GM12878 (cell line): Measurements from ENCODE around the gene SLC6A1. TPM values are rescaled to one million over a fixed set of nuclear protein-coding genes. Genes with fewer than 3 reads are reported as not detected.

Source experiments
- ATAC-seq: fragments of 200-7000 bp; cut with Tn5 transposase; 3 replicates; pipeline ENCODE4 v1.9.1; 2020; ENCODE audit warnings: mild to moderate bottlenecking, moderate library complexity
- BruUV-seq: library from RNA; stranded (reverse); fragments of 400-500 nt; replicated peaks from 2 replicates; lab custom pipeline; 2021; lab: Mats Ljungman, UMichigan
- CTCF ChIA-PET: fragments of 300-600 bp; sonication (Branson Sonifier 250); formaldehyde crosslinking; extraction: SDS; loops from one replicate; lab custom pipeline; 2021; ENCODE audit warnings: inconsistent platforms; lab: Yijun Ruan, JAX
- POLR2A ChIA-PET: fragments of 350-600 bp; formaldehyde crosslinking; extraction: SDS; loops from one replicate; lab custom pipeline; 2021; ENCODE audit warnings: inconsistent platforms; lab: Charles Lee
- RAD21 ChIA-PET: fragments of 300-600 bp; sonication (Branson Sonifier 250); formaldehyde crosslinking; loops from one replicate; lab custom pipeline; 2023; ENCODE audit warnings: antibody characterized with exemption; ENCODE audit not compliant: unreplicated experiment; lab: Charles Lee
- SMC1A ChIA-PET: fragments of 300-600 bp; sonication (Branson Sonifier 250); formaldehyde crosslinking; loops from one replicate; lab custom pipeline; 2023; ENCODE audit not compliant: unreplicated experiment, uncharacterized antibody; lab: Charles Lee
- DNase-seq: peaks from one replicate; pipeline ENCODE4 v3.0.0-alpha.2; 2011; ENCODE audit warnings: low read depth, low spot score
- FAIRE-seq: peaks from 3 replicates; lab custom pipeline; 2011; peaks lifted over from hg19 to GRCh38; lab: Jason Lieb, UNC
- H2AFZ ChIP-seq: 2 replicates; pipeline ENCODE4 v1.6.0; 2011; ENCODE audit warnings: low read depth, low read length, control low read depth; ENCODE audit not compliant: control insufficient read depth
- H3K27ac ChIP-seq: 2 replicates; pipeline ENCODE4 v1.5.1; 2011; ENCODE audit warnings: control low read depth; ENCODE audit not compliant: control insufficient read depth, insufficient read depth
- H3K27me3 ChIP-seq, 2 experiments: replicated peaks in 1 of 2; 2 replicates each; pipeline versions ENCODE4 v1.6.0 to v1.6.1; 2011; ENCODE audit warnings: low read length in 1 of 2; ENCODE audit not compliant: control insufficient read depth in 2 of 2, insufficient read depth in 2 of 2
- H3K36me3 ChIP-seq, 2 experiments: 2 replicates each; pipeline ENCODE4 v1.5.1; 2011; ENCODE audit warnings: low read length in 1 of 2; ENCODE audit not compliant: control insufficient read depth in 2 of 2, insufficient read depth in 2 of 2
- H3K4me1 ChIP-seq: 2 replicates; pipeline ENCODE4 v1.6.1; 2011; ENCODE audit warnings: mild to moderate bottlenecking, low read length, moderate library complexity, mixed read lengths; ENCODE audit not compliant: control insufficient read depth, insufficient read depth
- H3K4me2 ChIP-seq: 2 replicates; pipeline ENCODE4 v1.6.0; 2011; ENCODE audit warnings: control low read depth; ENCODE audit not compliant: control insufficient read depth, insufficient read depth
- H3K4me3 ChIP-seq: fragments of 200-600 bp; sonication (generic); 2 replicates; pipeline ENCODE4 v1.5.1; 2016
- H3K79me2 ChIP-seq: 2 replicates; pipeline ENCODE4 v1.6.0; 2011; ENCODE audit warnings: low read length; ENCODE audit not compliant: control insufficient read depth, insufficient read depth
- H3K9ac ChIP-seq: 2 replicates; pipeline ENCODE4 v1.8.0; 2011; ENCODE audit warnings: low read length, control low read depth, mixed read lengths; ENCODE audit not compliant: control insufficient read depth, insufficient read depth
- H3K9me3 ChIP-seq: replicated peaks from 3 replicates; pipeline ENCODE4 v1.5.1; 2011; ENCODE audit warnings: mild to moderate bottlenecking, low read length; ENCODE audit not compliant: control insufficient read depth, insufficient read depth
- H4K20me1 ChIP-seq: 2 replicates; pipeline ENCODE4 v1.6.0; 2011; ENCODE audit not compliant: control insufficient read depth, insufficient read depth
- ATF7 ChIP-seq: fragments of 450-650 bp; IDR thresholded peaks from 2 replicates; pipeline ENCODE4 v1.6.1; 2016; ENCODE audit warnings: low read depth, mild to moderate bottlenecking
- CBX3 ChIP-seq: fragments of 200-600 bp; sonication (generic); IDR thresholded peaks from 2 replicates; pipeline ENCODE4 v1.6.1; 2016; ENCODE audit warnings: low read depth, borderline replicate concordance
- ETV6 ChIP-seq, 2 experiments: fragments of 450-650 bp in 1 of 2; IDR thresholded peaks in 1 of 2; conservative IDR thresholded peaks in 1 of 2; 2 replicates each; pipeline ENCODE4 v1.6.1; 2014; ENCODE audit warnings: antibody characterized with exemption in 1 of 2, borderline replicate concordance in 1 of 2, low read depth in 1 of 2, mild to moderate bottlenecking in 1 of 2, moderate library complexity in 1 of 2
- FOS ChIP-seq: IDR thresholded peaks from 3 replicates; pipeline ENCODE4 v1.6.1; 2011; ENCODE audit warnings: borderline replicate concordance; ENCODE audit not compliant: insufficient read length; ENCODE audit errors: extremely low read depth
- IKZF2 ChIP-seq, 2 experiments: fragments of 450-650 bp; IDR thresholded peaks; 2 replicates each; pipeline ENCODE4 v1.6.1; 2017; ENCODE audit warnings: mild to moderate bottlenecking in 2 of 2, moderate library complexity in 2 of 2
- KAT2A ChIP-seq: conservative IDR thresholded peaks from 2 replicates; pipeline ENCODE4 v1.6.1; 2011; ENCODE audit warnings: low read depth, low read length; ENCODE audit not compliant: control insufficient read depth
- NFXL1 ChIP-seq: fragments of 450-650 bp; IDR thresholded peaks from 2 replicates; pipeline ENCODE4 v1.6.1; 2017; ENCODE audit warnings: antibody characterized with exemption, mild to moderate bottlenecking, borderline replicate concordance
- NR2F1 ChIP-seq: fragments of 450-650 bp; conservative IDR thresholded peaks from 2 replicates; pipeline ENCODE4 v1.6.1; 2017; ENCODE audit warnings: mild to moderate bottlenecking
- PAX8 ChIP-seq: fragments of 450-650 bp; IDR thresholded peaks from 2 replicates; pipeline ENCODE4 v1.6.1; 2017; ENCODE audit warnings: mild to moderate bottlenecking, moderate library complexity
- RELB ChIP-seq: fragments of 450-650 bp; IDR thresholded peaks from 2 replicates; pipeline ENCODE4 v1.6.1; 2017; ENCODE audit warnings: low read depth, mild to moderate bottlenecking, moderate library complexity
- ZBTB40 ChIP-seq: fragments of 450-650 bp; IDR thresholded peaks from 2 replicates; pipeline ENCODE4 v1.6.1; 2016; ENCODE audit warnings: mild to moderate bottlenecking, moderate library complexity, borderline replicate concordance
- WGBS: methylation state at CpG from one replicate; pipeline ENCODE4 v1.1.6; 2016; ENCODE audit warnings: low lambda C conversion rate; ENCODE audit not compliant: insufficient replicate concordance, insufficient coverage; ENCODE audit errors: missing lambda C conversion rate; 5-methylcytosine and 5-hydroxymethylcytosine counted together
- in situ Hi-C: fragments of 300-500 bp; cut with MboI; formaldehyde crosslinking; loops from 9 replicates; pipeline ENCODE4 v1.14.3; 2018; ENCODE audit warnings: mixed read lengths
- intact Hi-C: fragments of 100-400 bp; cut with micrococcal nuclease; formaldehyde crosslinking; loops from one replicate; pipeline ENCODE4 v1.14.2; 2022; ENCODE audit not compliant: unreplicated experiment
- polyA plus RNA-seq, 11 experiments: library from polyadenylated mRNA; depleted of rRNA in 4 of 11; unstranded in 6 of 11; stranded (reverse) in 5 of 11; fragments of >200 nt; fragmentation: Nextera tagmentation in 4 of 11; fragmentation: Illumina TruSeq in 1 of 11; extraction: Ambion mirVana in 4 of 11; extraction: Trizol in 1 of 11; gene quantifications; 1 replicate in 1 of 11; 2 replicates in 10 of 11; pipeline versions ENCODE4 v1.2.1 to v1.2.3, GENCODE V29; 2011 to 2016; ENCODE audit warnings: inconsistent platforms in 2 of 11, missing spikeins in 2 of 11, low read depth in 1 of 11
- total RNA-seq, 4 experiments: library from RNA; depleted of rRNA in 3 of 4; stranded (reverse); fragments of >200 nt in 3 of 4; fragmentation: Illumina TruSeq in 1 of 4; extraction: Trizol in 1 of 4; gene quantifications; 2 replicates each; pipeline versions ENCODE4 v1.2.1 to v1.2.3, GENCODE V29; 2013 to 2021
- TF ChIP-seq, protein P1 (sequence below): fragments of 450-650 bp; IDR thresholded peaks from 2 replicates; pipeline ENCODE4 v1.6.1; 2017; ENCODE audit warnings: antibody characterized with exemption, mild to moderate bottlenecking, moderate library complexity

Gene SLC6A1
- total and polyA plus RNA-seq, 10 of the 15 experiments (the other 5 are each of a cell fraction or from before 2014, with no cell fraction given) = not detected

DNA sequence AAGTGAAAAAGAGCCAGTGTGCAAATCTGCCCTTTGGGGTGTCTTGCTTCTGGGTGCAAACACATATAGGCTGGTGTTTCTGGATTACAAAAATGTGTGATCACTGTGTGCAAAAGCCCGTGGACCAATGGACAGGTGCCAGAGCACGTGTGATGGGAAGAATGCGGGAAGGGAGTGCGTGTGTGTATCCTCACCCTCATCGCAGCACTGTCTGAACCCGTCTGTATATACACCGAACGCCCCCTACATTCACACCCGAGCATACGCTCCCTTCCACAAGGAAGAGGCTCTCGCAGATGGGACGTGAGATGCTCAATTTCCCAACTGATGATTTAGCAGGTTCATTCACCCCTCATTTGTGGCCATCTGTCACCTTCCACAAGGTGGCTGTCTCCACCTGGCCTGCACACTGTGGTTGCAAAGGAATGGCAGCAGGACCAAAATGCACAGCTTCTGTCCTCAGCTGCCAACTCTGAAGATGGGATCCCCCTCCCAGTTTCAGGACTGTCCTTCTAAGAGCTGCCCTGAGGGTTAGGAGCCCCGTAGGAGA is 19.4 kb upstream of the SLC6A1 start:
- Histone ChIP-seq H3K4me2 (no peak overlapping the region), H3K9ac (no peak overlapping the region), H2AFZ (no peak overlapping the region), H3K4me1 (no peaks in the 10 kb centered on the region), H3K27me3 (no peaks in the 10 kb centered on the region), H4K20me1 (no peaks in the 10 kb centered on the region), H3K36me3 (no peaks in the 10 kb centered on the region), H3K4me3 (no peak overlapping the region), H3K27ac (no peak overlapping the region), H3K79me2 (no peaks in the 10 kb centered on the region), H3K9me3 (no peaks in the 10 kb centered on the region; the same call in 2 of the 3 replicates)
- in situ Hi-C loops = no loop called here
- CTCF ChIA-PET = no interaction called here
- POLR2A ChIA-PET = no interaction called here
- BruUV-seq = no TSS peak
- intact Hi-C loops = no loop called here
- FAIRE-seq = no peak
- WGBS = 37% methylated on average over 13 of the region's 13 CpGs
- SMC1A ChIA-PET = no interaction called here
- no peak for ATAC-seq
- no peak for DNase-seq
- RAD21 ChIA-PET = no interaction called here
- TF ChIP-seq FOS (no peak), ATF7 (no peak), RELB (no peak), KAT2A (no peak), ETV6 (conservative IDR thresholded peaks at IDR 0.05 in 1 of 2, IDR thresholded peaks at IDR 0.05 in 1 of 2; ENCODE audit: borderline replicate concordance in 1 of 2, low read depth in 1 of 2) (no peak), IKZF2 (IDR thresholded peaks at IDR 0.05) (no peak), NFXL1 (no peak), NR2F1 (no peak), ZBTB40 (no peak), PAX8 (no peak), CBX3 (no peak)
- TF ChIP-seq, protein P1, sequence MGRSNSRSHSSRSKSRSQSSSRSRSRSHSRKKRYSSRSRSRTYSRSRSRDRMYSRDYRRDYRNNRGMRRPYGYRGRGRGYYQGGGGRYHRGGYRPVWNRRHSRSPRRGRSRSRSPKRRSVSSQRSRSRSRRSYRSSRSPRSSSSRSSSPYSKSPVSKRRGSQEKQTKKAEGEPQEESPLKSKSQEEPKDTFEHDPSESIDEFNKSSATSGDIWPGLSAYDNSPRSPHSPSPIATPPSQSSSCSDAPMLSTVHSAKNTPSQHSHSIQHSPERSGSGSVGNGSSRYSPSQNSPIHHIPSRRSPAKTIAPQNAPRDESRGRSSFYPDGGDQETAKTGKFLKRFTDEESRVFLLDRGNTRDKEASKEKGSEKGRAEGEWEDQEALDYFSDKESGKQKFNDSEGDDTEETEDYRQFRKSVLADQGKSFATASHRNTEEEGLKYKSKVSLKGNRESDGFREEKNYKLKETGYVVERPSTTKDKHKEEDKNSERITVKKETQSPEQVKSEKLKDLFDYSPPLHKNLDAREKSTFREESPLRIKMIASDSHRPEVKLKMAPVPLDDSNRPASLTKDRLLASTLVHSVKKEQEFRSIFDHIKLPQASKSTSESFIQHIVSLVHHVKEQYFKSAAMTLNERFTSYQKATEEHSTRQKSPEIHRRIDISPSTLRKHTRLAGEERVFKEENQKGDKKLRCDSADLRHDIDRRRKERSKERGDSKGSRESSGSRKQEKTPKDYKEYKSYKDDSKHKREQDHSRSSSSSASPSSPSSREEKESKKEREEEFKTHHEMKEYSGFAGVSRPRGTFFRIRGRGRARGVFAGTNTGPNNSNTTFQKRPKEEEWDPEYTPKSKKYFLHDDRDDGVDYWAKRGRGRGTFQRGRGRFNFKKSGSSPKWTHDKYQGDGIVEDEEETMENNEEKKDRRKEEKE = no peak
